MM.1S (cell line): ENCODE data around the gene MLH3.

Experiments
- DNase-seq: peaks from one replicate; pipeline ENCODE4 v3.0.0-alpha.2; 2015
- H2AFZ ChIP-seq: fragments of 300-600 bp; sonication (generic); 2 replicates; pipeline ENCODE4 v1.6.0; 2016; ENCODE audit warnings: antibody characterized with exemption, low read length
- H3F3A ChIP-seq: fragments of 300-600 bp; sonication (generic); 2 replicates; pipeline ENCODE4 v1.6.1; 2016; ENCODE audit warnings: mild to moderate bottlenecking, antibody characterized with exemption, low read length, moderate library complexity, mixed read lengths; ENCODE audit not compliant: insufficient read depth
- H3K27ac ChIP-seq: fragments of 300-600 bp; sonication (generic); 2 replicates; pipeline ENCODE4 v1.5.1; 2016; ENCODE audit warnings: mild to moderate bottlenecking, low read length
- H3K27me3 ChIP-seq: fragments of 300-600 bp; sonication (generic); replicated peaks from 2 replicates; pipeline ENCODE4 v1.6.0; 2016; ENCODE audit warnings: low read length; ENCODE audit not compliant: insufficient read depth
- H3K36me3 ChIP-seq: fragments of 300-600 bp; sonication (generic); replicated peaks from 2 replicates; pipeline ENCODE4 v1.6.1; 2016; ENCODE audit warnings: mild to moderate bottlenecking, low read length, mixed read lengths; ENCODE audit not compliant: insufficient read depth
- H3K4me1 ChIP-seq: fragments of 300-600 bp; sonication (generic); 2 replicates; pipeline ENCODE4 v1.6.1; 2016; ENCODE audit warnings: low read length, mixed read lengths
- H3K4me2 ChIP-seq: fragments of 300-600 bp; sonication (generic); 2 replicates; pipeline ENCODE4 v1.6.0; 2016; ENCODE audit warnings: low read depth, low read length
- H3K4me3 ChIP-seq: fragments of 300-600 bp; sonication (generic); 2 replicates; pipeline ENCODE4 v1.5.1; 2016; ENCODE audit warnings: low read length, mixed read lengths
- H3K79me2 ChIP-seq: fragments of 300-600 bp; sonication (generic); 2 replicates; pipeline ENCODE4 v1.6.1; 2016; ENCODE audit warnings: mixed run types, low read length, mixed read lengths
- H3K9ac ChIP-seq: fragments of 300-600 bp; sonication (generic); 2 replicates; pipeline ENCODE4 v1.6.1; 2016; ENCODE audit warnings: low read length, mixed read lengths
- H3K9me2 ChIP-seq: fragments of 300-600 bp; sonication (generic); replicated peaks from 2 replicates; pipeline ENCODE4 v1.6.1; 2016; ENCODE audit warnings: mild to moderate bottlenecking, low read length, mixed read lengths; ENCODE audit not compliant: insufficient read depth
- H3K9me3 ChIP-seq: fragments of 300-600 bp; sonication (generic); replicated peaks from 2 replicates; pipeline ENCODE4 v1.6.1; 2016; ENCODE audit warnings: mild to moderate bottlenecking, low read length, mixed read lengths; ENCODE audit not compliant: insufficient read depth
- H4K20me1 ChIP-seq: fragments of 300-600 bp; sonication (generic); 2 replicates; pipeline ENCODE4 v1.6.1; 2016; ENCODE audit warnings: mild to moderate bottlenecking, low read length, moderate library complexity, mixed read lengths; ENCODE audit not compliant: insufficient read depth
- EZH2 ChIP-seq: fragments of 300-600 bp; sonication (generic); optimal IDR thresholded peaks from 2 replicates; pipeline ENCODE3; 2017; ENCODE audit warnings: low read depth, mild to moderate bottlenecking, antibody characterized with exemption, low read length, mixed read lengths
- EZH2phosphoT487 ChIP-seq: fragments of 300-600 bp; sonication (generic); IDR thresholded peaks from 2 replicates; pipeline ENCODE4 v1.6.1; 2018; ENCODE audit warnings: antibody characterized with exemption, low read length
- TF ChIP-seq, protein P1 (sequence below): fragments of 300-600 bp; sonication (generic); IDR thresholded peaks from 2 replicates; pipeline ENCODE4 v1.5.1; 2016; ENCODE audit warnings: antibody characterized with exemption, low read length, mixed read lengths

MLH3 gene

DNA sequence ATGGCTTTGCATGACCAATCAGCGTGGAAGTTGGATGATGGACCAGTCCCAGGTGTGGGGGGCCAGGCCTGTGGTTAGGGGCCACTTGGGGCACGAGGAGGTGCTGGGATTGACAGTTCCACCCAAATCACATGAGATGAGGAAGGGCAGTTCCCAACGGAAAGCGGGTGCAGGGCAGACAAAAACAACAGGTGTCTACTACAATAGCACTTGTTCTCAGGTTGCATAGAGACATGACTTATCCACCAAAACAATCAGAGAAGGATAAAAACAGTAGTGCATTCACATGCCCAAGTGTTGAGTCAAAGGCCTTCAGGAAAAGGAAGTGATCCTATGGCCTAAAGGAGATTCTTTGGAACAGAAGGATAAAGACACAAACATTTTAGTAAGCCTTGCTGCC lies 63.1 kb downstream of the MLH3 start:
- Histone ChIP-seq H3F3A (no peaks in the 10 kb centered on the region), H3K79me2 (no peaks in the 10 kb centered on the region), H3K9me3 (no peaks in the 10 kb centered on the region), H3K4me1 (no peaks in the 10 kb centered on the region), H3K4me2 (no peak overlapping the region), H3K27me3 (no peaks in the 10 kb centered on the region), H3K36me3 (no peaks in the 10 kb centered on the region), H3K9ac (no peak overlapping the region), H3K9me2 (no peaks in the 10 kb centered on the region), H3K4me3 (no peak overlapping the region), H3K27ac (no peak overlapping the region), H4K20me1 (no peaks in the 10 kb centered on the region), H2AFZ (no peak overlapping the region)
- no peak for DNase-seq
- TF ChIP-seq EZH2phosphoT487 = no peak
- TF ChIP-seq, protein P1, sequence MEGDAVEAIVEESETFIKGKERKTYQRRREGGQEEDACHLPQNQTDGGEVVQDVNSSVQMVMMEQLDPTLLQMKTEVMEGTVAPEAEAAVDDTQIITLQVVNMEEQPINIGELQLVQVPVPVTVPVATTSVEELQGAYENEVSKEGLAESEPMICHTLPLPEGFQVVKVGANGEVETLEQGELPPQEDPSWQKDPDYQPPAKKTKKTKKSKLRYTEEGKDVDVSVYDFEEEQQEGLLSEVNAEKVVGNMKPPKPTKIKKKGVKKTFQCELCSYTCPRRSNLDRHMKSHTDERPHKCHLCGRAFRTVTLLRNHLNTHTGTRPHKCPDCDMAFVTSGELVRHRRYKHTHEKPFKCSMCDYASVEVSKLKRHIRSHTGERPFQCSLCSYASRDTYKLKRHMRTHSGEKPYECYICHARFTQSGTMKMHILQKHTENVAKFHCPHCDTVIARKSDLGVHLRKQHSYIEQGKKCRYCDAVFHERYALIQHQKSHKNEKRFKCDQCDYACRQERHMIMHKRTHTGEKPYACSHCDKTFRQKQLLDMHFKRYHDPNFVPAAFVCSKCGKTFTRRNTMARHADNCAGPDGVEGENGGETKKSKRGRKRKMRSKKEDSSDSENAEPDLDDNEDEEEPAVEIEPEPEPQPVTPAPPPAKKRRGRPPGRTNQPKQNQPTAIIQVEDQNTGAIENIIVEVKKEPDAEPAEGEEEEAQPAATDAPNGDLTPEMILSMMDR = no peak
- TF ChIP-seq EZH2 = no peak

DNA sequence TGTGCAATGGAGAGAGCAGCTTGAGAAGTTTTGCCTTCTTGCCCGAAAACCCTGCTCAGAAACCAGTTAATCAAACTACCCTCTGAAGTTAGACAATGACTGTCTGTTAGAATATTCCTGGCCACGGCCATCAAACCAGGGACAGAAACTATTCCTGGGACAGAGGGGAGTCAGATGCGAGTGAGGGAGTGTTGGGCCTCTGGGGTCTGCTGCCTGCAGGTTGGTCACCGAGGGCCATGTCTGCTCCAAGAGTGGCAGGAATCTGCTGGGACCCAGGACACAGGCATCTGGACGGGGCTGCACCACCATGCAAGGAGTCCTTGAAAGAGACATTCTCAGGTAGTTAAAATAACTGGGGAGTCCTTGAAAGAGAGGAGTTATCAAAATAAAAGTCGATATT lies 65.5 kb downstream of the MLH3 start:
- TF ChIP-seq EZH2phosphoT487 (no peak), EZH2 (no peak)
- TF ChIP-seq, protein P1 = no peak
- Histone ChIP-seq H3K9me3 (no peaks in the 10 kb centered on the region), H2AFZ (no peak overlapping the region), H3K9me2 (no peaks in the 10 kb centered on the region), H4K20me1 (no peaks in the 10 kb centered on the region), H3K4me1 (no peaks in the 10 kb centered on the region), H3K4me2 (no peak overlapping the region), H3K9ac (no peak overlapping the region), H3F3A (no peaks in the 10 kb centered on the region), H3K4me3 (no peak overlapping the region), H3K79me2 (no peaks in the 10 kb centered on the region), H3K27me3 (no peaks in the 10 kb centered on the region), H3K36me3 (no peaks in the 10 kb centered on the region), H3K27ac (no peak overlapping the region)
- DNase-seq = no peak

DNA sequence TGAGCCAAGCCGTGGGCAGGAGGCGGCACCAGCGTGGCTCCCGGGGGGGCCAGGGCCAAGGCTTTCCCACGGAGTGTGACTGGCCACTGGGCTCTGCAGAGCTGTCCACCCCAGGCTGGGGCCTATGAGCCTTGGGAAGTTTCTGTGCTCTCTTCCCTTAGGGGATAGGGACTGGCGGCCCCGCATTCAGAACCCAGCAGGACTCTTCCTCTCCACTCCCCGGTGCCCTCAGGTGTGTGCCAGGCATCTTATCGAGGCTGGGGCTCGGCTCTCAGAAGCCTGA lies 66.3 kb downstream of the MLH3 start:
- no peak overlapping the region for H3K27ac ChIP-seq
- H3K79me2 ChIP-seq = no peaks in the 10 kb centered on the region
- DNase-seq = no peak
- no peaks in the 10 kb centered on the region for H3K9me3 ChIP-seq
- no peaks in the 10 kb centered on the region for H3K4me1 ChIP-seq
- no peaks in the 10 kb centered on the region for H3K36me3 ChIP-seq
- TF ChIP-seq, protein P1 = no peak
- no peak for TF ChIP-seq EZH2
- no peak for TF ChIP-seq EZH2phosphoT487
- no peaks in the 10 kb centered on the region for H4K20me1 ChIP-seq
- no peak overlapping the region for H3K9ac ChIP-seq
- H2AFZ ChIP-seq = no peak overlapping the region
- no peaks in the 10 kb centered on the region for H3K27me3 ChIP-seq
- H3K9me2 ChIP-seq = no peaks in the 10 kb centered on the region
- H3K4me2 ChIP-seq = no peak overlapping the region
- no peak overlapping the region for H3K4me3 ChIP-seq
- H3F3A ChIP-seq = no peaks in the 10 kb centered on the region
